Gastrocnemius medialis (tissue), 4 donors: ENCODE measurements around the gene LMCD1.

ENCODE experiments used
- POLR2A ChIP-seq, 2 donors: fragments of 450-650 bp; IDR thresholded peaks; one replicate each; pipeline ENCODE4 v1.6.1; 2017; ENCODE audit warnings: antibody characterized with exemption in 2 of 2, mild to moderate bottlenecking in 2 of 2, moderate library complexity in 2 of 2
- TF ChIP-seq, protein P1 (sequence below), 5 experiments: fragments of 450-650 bp in 3 of 5; fragments of 200-600 bp in 2 of 5; sonication (generic) in 2 of 5; IDR thresholded peaks in 4 of 5; conservative IDR thresholded peaks in 1 of 5; 1 replicate in 4 of 5; 2 replicates in 1 of 5; pipeline ENCODE4 v1.5.1; 2016 to 2019; ENCODE audit warnings: antibody characterized with exemption in 5 of 5, mild to moderate bottlenecking in 3 of 5, moderate library complexity in 3 of 5

DNA sequence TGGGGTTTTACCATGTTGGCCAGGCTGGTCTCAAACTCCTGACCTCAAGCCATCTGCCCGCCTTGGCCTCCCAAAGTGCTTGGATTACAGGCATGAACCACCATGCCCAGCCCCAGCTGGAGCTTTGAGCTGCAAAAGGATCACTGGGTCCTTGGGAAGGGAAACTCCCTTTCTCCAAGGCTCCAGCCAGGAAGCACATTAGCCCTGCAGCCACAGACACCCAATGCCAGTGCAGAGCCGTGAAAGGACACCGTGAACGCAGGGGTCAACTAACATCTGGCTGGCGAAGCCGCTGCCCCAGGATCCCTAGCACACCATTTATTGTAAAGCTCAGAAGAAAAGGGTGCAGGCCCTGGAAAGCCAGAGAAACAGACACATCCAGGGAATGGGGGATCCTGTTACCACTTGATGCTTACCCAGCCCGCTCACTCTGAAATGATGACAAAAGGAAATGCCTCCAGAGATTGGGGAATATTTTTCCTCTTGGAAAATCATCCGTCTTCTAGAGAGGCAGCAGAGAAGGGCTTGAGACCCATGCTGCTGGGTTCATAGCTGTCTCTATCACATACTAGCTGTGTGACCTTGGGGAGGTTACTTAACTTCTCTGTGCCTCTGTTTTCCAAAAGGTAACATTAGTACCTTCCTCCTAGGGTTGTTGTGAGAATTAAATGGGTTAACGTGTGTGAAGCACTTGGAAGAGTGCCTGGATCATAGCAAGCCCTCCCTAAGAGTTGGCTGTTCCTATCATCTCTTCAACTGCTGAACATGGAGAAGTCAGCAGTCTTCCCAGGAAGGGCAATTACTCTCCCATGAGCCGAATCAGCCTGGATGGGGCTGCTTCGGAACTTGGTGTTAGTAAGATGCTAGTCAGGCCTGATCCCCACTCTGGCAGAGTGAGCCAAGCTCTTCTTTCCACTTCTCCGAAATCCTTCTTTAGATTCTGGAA lies 40.8 kb downstream of the LMCD1 start:
- TF ChIP-seq, protein P1, sequence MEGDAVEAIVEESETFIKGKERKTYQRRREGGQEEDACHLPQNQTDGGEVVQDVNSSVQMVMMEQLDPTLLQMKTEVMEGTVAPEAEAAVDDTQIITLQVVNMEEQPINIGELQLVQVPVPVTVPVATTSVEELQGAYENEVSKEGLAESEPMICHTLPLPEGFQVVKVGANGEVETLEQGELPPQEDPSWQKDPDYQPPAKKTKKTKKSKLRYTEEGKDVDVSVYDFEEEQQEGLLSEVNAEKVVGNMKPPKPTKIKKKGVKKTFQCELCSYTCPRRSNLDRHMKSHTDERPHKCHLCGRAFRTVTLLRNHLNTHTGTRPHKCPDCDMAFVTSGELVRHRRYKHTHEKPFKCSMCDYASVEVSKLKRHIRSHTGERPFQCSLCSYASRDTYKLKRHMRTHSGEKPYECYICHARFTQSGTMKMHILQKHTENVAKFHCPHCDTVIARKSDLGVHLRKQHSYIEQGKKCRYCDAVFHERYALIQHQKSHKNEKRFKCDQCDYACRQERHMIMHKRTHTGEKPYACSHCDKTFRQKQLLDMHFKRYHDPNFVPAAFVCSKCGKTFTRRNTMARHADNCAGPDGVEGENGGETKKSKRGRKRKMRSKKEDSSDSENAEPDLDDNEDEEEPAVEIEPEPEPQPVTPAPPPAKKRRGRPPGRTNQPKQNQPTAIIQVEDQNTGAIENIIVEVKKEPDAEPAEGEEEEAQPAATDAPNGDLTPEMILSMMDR (IDR thresholded peaks at IDR 0.05 in 4 of 5, conservative IDR thresholded peaks at IDR 0.05 in 1 of 5), result no peak
- no peak for TF ChIP-seq POLR2A (IDR thresholded peaks at IDR 0.05)
